Measurements from ENCODE around the gene UBE2V1.
"Not testable (repeated sequence)": the region's sequence is repeated elsewhere in the genome, so short reads cannot be mapped to it uniquely, and the experiment has no call there.

UBE2V1 gene

GRCh38 chr20:50136822-50137599, 24.1 kb upstream of the UBE2V1 start:
- no peak for DNase-seq

GRCh38 chr20:50135157-50135556, 22.2 kb upstream of the UBE2V1 start:
- not testable (repeated sequence) for DNase-seq

DNA sequence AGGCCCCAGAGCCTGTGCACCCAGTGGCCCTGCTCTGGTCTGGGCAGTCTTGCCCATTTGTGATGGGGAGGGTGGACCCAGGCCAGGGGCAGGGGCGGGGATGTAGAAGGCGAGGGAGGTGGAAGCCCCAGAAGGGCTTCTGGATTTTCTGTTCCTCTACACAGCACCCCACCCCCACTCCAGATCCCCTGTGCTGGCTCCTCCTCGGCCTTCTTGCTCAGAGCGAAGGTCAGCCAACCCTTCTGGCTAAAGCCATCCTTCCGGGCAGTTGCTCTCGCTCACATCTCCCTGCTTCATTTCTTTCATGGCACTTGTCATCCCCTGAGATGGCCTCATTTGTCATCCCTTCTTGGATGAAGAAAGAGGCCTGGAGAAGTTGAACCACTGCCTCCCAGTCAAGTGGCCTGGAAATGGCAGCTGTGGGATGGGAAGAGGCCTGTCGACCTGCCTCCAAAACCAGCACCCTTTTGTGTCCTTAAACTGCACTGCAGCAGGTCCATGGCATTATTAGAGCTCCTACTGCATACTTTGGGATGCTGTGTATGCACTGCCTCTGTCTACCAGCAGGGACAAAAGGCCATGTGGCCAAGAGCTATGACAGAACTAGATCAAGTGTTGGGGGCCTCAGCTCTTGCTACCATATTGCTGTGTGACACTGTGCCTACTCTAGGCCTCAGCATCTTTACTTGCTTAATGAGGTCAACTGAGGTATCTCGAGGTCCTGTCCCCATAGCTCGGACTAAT, 20.7 kb upstream of the UBE2V1 start:
- no peak for DNase-seq

- no peak for DNase-seq
Measured at GRCh38 chr20:50133041-50133440, 20.1 kb upstream of the UBE2V1 start.

DNA sequence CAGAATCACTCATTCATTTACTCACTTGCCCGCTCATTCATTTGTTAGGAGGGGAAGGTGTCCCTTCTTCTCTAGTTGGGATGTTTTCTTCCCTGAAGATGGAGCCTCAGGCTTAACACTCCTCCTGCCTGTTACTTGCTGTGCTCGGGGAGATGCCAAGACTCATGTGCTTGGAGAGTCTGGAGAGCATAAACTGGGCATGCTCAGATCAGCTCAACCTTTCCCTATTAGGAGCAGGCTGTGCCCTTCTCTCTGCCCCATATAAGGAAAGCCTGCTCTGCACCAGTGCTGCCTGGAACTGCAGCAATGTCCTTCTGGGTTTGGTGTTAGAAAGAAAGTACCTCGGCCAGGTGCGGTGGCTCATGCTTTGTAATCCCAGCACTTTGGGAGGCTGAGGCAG, 18.0 kb upstream of the UBE2V1 start:
- DNase-seq = no peak

GRCh38 chr20:50130356-50130723, 17.4 kb upstream of the UBE2V1 start:
- DNase-seq = no peak

GRCh38 chr20:50129662-50130355, 16.9 kb upstream of the UBE2V1 start:
- no peak for DNase-seq

GRCh38 chr20:50128520-50128905, 15.6 kb upstream of the UBE2V1 start:
- DNase-seq = no peak

DNA sequence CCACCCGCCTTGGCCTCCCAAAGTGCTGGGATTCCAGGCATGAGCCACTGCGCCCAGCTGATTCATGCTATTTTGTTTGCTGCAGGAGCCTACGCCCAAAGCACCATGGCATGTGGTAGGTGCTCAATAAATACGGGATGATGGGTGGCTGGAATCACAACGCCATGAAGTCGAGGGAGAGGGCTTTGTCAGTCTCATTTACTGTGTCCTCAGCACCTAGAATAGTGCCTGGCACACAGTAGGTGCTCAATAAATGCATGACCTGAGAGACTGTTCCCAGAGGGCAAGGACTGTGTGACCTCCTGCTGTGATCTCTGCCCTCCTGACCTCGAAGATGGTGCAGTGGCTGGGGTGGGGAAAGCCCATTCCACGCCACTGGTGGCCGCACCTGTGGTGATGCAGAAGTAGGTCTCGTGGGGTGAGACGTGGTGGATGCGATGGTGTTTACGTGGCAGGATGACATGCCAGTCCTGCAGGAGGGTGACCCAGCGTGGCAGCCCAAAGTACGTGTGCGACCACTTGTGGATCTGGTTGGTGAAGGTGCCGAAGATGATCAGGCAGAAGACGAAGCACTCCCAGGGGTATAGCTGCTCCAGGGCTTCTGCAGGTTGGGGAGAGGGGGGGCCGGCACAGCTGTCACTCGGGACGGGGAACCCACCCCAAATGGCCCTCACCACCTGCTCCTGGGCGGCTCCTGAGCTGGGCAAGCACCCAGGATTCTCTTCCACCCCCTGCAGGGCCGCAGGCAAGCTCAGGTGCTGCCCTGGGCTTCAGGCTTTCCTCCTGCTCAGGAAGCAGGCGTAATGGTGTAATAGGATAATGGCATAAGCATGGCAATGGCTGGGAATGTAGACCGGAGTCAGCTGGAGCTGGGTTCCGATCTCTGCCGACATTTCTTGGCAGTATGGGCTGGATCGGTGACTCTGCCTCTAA, 14.9 kb upstream of the UBE2V1 start:
- DNase-seq = no peak

DNA sequence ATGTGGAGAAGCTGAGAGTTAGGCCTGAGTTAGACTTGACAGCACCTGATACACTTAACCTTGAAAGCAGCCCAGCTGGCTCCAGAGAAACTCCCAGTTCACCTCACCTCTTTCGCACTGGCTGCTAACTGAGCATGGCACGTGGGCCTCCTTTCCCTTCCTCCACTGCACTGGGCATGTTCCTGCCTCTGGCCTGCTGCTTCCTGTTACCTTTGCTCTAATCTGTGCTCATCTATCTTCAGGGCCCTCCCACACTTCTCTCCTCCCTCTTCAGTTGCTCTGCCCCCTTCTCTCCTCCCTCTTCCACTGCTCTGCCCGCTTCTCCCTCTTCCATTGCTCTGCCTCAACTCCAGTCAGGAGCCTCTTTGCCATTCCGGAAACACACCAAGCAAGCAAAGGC, 13.7 kb upstream of the UBE2V1 start:
- DNase-seq = no peak

DNA sequence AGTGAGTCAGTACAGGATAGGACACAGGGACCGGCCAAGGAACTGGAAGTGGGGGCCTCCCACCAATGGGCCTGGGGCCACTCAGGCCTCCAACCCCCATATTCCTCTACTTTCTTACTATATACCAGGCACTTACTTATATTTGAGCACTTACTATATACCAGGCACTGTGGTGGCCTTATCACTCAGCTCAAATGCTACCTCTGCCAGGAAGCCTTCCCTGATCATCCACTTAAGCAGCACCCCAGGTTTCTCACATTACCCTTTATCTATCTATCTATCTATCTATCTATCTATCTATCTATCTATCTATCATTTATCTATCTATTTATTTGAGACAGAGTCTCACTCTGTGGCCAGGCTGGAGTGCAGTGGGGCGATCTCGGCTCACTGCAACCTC, 12.3 kb upstream of the UBE2V1 start:
- no peak for DNase-seq

DNA sequence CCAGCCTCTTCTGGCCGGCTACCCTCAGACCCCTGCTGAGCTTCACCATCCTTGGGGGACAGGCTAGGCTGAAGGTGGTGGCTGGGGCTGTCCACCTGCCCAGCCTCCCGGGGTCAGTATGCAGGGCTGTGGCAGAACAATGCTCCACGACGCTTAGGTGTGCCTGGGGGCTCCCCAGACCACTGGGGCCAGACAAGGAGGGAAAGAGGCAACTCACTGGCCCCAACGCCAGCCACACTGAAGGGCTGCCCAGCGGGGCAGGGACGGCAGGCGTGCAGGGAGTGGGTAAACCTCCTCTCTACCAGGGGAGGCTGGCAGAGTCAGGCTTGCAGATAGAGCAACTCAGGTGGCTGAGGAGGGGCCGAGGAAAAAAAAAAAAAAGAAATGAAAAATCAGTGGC, 11.5 kb upstream of the UBE2V1 start:
- no peak for DNase-seq

GRCh38 chr20:50123418-50123817, 10.5 kb upstream of the UBE2V1 start:
- no peak for DNase-seq

DNA sequence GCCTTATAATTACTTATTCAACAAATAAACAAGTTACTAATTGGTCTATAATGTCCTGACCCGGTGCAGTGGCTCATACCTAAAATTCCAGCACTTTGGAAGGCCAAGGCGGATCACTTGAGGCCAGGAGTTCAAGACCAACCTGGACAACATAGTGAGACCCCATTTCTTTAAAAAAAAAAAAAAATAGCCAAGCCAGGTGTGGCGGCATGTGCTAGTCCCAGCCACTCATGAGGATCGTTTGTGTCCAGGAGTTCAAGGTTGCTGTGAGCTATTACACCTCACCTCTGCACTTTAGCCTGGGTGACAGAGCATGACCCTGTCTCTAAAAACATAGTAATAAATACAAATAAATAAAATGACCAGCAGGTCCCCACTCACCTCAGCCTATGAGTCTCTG, 9.8 kb upstream of the UBE2V1 start:
- no peak for DNase-seq

DNA sequence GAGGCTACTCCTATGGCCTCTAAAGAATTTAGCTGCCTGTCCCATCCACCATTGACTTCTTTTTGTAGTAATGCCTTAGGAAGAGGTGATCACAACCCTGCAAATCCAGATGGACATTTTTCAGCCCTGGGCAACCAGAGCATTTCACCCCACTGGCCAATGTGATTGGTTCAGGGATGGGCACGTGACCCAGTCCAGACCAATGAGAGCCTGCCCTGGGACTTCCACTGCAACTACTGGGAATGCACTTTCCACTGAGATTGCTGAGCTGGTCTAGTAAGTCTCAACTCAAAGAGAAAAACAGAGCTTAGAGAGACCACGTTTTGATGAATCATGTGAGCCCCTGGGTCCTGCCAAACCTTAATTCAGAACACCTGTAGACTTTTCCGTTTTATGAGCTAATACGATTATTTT, 8.9 kb upstream of the UBE2V1 start:
- DNase-seq = no peak

DNA sequence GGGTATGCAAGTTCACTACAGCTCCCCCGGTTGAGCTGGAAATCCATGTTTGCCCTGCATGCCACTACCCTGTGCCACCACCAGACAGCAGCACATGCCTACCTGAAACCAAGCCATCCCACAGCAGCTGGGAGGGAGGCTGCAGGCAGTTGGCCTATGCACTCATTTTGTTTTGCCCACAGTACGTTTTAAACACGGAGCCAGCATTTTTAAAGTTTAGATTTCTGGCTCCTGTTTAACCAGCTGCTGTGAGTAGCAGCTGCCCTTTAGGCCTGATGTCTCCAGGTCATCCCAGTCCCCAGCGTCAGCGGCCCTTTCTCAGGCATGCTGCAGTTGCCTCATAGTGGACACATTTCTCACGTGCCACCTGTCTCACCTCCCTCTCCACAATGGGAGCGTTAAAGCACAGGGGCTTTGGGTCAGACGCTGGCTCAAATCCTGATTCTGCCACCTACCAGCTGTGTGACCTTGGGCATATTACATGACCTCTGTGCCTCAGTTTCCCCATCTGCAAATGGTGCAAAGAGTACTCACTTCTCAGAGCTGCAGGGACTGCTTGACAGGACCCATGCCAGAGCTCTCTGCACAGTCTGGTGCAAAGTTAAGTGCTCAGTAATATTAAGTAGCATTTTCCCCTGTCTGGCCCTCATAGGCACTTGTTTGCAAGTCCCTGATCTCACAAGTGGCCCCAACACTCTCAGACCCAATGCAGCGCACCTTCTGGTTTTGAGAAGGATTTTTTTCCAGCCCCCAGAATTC, 8.2 kb upstream of the UBE2V1 start:
- DNase-seq = no peak

DNA sequence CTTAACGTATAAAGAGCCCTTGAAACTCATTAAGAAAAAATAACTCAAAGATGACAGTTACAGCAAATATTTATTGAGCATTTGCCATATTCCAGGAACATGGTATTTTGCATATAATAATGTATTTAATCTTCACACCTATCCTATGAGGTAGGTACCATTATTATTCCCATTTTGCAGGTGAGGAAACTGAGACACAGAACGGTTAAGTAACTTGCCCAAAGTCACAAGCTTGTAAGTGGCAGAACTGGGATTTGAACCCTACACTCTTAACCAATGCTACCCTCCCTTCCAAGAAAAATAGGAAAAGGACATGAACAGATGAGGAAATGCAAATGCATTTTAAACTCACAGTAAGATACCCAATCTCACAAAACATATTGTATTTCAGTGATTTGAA, 5.3 kb upstream of the UBE2V1 start:
- no peak for DNase-seq

- no peak for DNase-seq
Measured at GRCh38 chr20:50116368-50116999, 3.5 kb upstream of the UBE2V1 start.

DNA sequence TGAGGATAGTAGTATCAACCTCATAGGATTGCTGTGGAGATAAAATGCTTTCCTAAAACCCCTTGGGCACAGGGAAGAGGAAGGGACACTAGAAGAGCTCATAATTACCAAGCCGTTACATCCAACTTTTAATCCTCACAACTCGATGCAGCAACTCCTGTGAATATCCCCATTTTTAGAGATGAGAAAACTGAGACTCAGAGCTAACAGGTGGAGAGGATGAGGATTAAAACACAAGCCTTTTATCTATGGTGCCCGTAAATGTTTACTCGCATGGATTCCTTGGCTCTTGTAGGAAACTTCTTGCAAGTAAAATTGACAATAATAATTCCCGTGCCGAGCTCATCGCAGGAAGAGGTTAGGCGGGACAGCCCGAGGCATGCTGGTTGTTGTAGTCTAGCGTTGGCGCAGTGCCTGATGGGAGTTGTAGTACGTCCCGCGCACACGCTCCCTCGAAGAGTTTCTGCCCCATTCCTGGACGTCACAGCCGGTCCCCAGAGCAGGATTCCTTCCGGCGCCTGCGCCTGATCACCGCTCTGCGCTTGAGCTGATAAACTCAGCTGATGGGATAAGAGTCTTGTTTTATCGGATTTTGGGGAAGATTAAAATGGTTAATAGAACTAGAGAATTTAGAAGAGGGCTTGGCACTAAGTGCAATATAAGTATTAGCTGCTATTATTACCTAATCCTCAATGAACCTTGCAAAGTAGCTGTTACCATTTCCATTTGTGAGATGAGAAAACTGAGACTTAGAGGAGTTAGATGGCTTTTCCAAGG, 2.8 kb upstream of the UBE2V1 start:
- DNase-seq = peak; percentile 91

DNA sequence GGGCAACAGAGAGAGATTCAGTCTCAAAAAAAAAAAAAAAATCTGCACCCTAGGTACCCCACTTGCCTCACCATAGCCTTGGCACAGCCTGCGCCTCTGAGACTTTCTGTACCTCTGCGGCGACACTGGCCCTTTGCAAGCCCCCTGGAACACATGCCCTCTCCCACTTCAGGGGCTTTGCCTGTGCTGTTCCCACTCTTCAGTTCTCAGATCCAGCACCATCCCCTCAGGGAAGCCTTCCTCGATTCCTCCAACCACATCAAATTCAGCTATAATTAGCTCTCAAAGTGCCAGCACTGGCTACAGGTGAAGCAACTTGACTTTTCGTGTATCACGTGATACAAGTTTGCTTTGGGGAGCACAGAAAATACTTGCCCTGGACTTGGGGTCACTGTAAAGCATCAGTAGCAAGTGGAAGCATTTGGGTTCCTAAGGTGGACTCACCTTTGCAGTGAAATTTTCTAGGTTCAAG, 2.1 kb upstream of the UBE2V1 start:
- DNase-seq = no peak

All from activated CD8-positive, alpha-beta memory T cell treated with anti-CD3 and anti-CD28 coated beads, Interleukin-2, amount 50 U/mL, for 48 hours (primary cell).